Activated T-helper 1 cell treated with anti-CD3 and anti-CD28 coated beads, Interleukin-12 subunit alpha, Interleukin-12 subunit beta, Interleukin-2, Interleukin-4 antibody, amounts not matched to agents 30 ng/mL and 10 ng/mL and 1 ng/mL, durations not matched to agents 14 hours and 24 hours and 36 hours (primary cell): ENCODE measurements around the gene DNAJC28. TPM values are rescaled to one million over a fixed set of nuclear protein-coding genes. Genes with fewer than 3 reads are reported as not detected.
"Not testable (repeated sequence)": the region's sequence is repeated elsewhere in the genome, so short reads cannot be mapped to it uniquely, and the experiment has no call there.

Source experiments
- DNase-seq: peaks from one replicate; pipeline ENCODE4 v3.0.0; 2021; ENCODE audit warnings: low spot score
- H3K27ac Mint-ChIP-seq: one replicate; pipeline ENCODE4 v1.8.0; 2021; ENCODE audit warnings: mild to moderate bottlenecking, mixed read lengths
- H3K27me3 Mint-ChIP-seq: one replicate; pipeline ENCODE4 v1.8.0; 2022; ENCODE audit warnings: mild to moderate bottlenecking, moderate library complexity, mixed read lengths; ENCODE audit not compliant: insufficient read depth
- H3K36me3 Mint-ChIP-seq: one replicate; pipeline ENCODE4 v1.8.0; 2021; ENCODE audit warnings: low read depth, mixed read lengths
- H3K4me1 Mint-ChIP-seq: one replicate; pipeline ENCODE4 v1.8.0; 2021; ENCODE audit warnings: low read depth, mixed read lengths
- H3K4me3 Mint-ChIP-seq: one replicate; pipeline ENCODE4 v1.8.0; 2021; ENCODE audit warnings: mild to moderate bottlenecking, moderate library complexity, mixed read lengths
- H3K9me3 Mint-ChIP-seq: one replicate; pipeline ENCODE4 v1.8.0; 2021; ENCODE audit warnings: mixed read lengths
- intact Hi-C: fragments of 100-400 bp; cut with micrococcal nuclease; formaldehyde crosslinking; loops from one replicate; pipeline ENCODE4 v1.15.1; 2024
- total RNA-seq: library from RNA; stranded (reverse); gene quantifications from 2 replicates; pipeline ENCODE4 v1.2.3, GENCODE V29; 2022

The DNAJC28 gene
- total RNA-seq, 1 donor from 2014 or later, result 0.18 TPM

- H3K36me3 Mint-ChIP-seq, result peaks cover 62% of the 10 kb centered on the region
- DNase-seq, intact Hi-C loops, H3K27ac Mint-ChIP-seq, H3K9me3 Mint-ChIP-seq, H3K4me3 Mint-ChIP-seq, H3K27me3 Mint-ChIP-seq, H3K4me1 Mint-ChIP-seq: not testable (repeated sequence)
Measured at GRCh38 chr21:33507003-33507402, 15.5 kb upstream of the DNAJC28 start.

- no peaks in the 10 kb centered on the region for H3K27me3 Mint-ChIP-seq
- peaks cover 54% of the 10 kb centered on the region for H3K36me3 Mint-ChIP-seq
- no peaks in the 10 kb centered on the region for H3K9me3 Mint-ChIP-seq
- no peak overlapping the region for H3K4me3 Mint-ChIP-seq
- no peaks in the 10 kb centered on the region for H3K4me1 Mint-ChIP-seq
- DNase-seq, result no peak
- no peak overlapping the region for H3K27ac Mint-ChIP-seq
- intact Hi-C loops, result no loop called here
Measured at GRCh38 chr21:33505833-33506232, 14.3 kb upstream of the DNAJC28 start.

GRCh38 chr21:33496345-33496744 is 4.8 kb upstream of the DNAJC28 start:
- Mint-ChIP-seq H3K27ac (no peak overlapping the region), H3K4me1 (peaks cover 5% of the 10 kb centered on the region), H3K9me3 (no peaks in the 10 kb centered on the region), H3K36me3 (no peaks in the 10 kb centered on the region), H3K4me3 (no peak overlapping the region), H3K27me3 (peaks cover 8% of the 10 kb centered on the region)
- intact Hi-C loops, result no loop called here
- no peak for DNase-seq

DNA sequence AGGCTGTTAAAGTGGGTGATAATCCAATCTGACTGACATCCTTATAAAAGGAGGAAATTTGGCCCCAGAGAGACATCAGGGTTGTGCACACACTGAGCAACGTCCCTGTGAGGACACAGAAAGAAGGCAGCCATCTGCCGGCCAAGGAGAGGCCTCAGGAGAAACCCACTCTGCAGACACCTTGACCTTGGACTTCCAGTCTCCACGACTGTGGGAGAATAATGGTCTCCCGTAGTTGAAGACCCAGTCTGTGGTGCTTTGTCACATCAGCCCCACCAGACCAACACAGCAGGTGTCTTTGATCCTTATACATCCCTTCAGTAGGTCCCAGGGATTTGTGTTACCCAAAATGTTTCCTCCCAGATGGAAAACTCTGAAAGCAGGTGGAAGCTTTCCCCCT is 4.2 kb upstream of the DNAJC28 start:
- Mint-ChIP-seq H3K36me3 (no peaks in the 10 kb centered on the region), H3K4me3 (no peak overlapping the region), H3K9me3 (no peaks in the 10 kb centered on the region), H3K27ac (no peak overlapping the region), H3K4me1 (peaks cover 9% of the 10 kb centered on the region), H3K27me3 (peaks cover 8% of the 10 kb centered on the region)
- intact Hi-C loops, result no loop called here
- no peak for DNase-seq

DNA sequence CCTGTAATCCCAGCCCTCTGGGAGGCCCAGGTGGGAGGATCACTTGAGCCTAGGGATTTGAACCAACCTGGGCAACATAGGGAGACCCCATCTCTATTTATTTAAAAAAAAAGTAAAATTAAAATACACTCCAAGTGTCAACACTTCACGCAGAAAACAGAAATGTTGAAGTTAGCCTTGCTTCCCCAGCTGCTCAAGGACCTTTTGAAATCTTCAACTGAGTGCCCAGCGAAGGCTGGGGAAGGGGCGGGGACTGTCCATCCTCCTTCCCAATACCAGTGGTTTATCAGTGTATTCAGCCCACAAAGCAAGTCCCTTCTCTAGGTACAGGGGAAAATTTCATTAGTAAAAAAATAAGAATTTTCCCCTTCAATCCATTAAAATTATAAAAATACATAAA is 2.2 kb upstream of the DNAJC28 start:
- Mint-ChIP-seq H3K27ac (no peak overlapping the region), H3K4me3 (peak overlapping the region; percentile 49), H3K9me3 (no peaks in the 10 kb centered on the region), H3K4me1 (peaks cover 11% of the 10 kb centered on the region), H3K36me3 (no peaks in the 10 kb centered on the region), H3K27me3 (peaks cover 8% of the 10 kb centered on the region)
- intact Hi-C loops, result no loop called here
- DNase-seq, result no peak

DNA sequence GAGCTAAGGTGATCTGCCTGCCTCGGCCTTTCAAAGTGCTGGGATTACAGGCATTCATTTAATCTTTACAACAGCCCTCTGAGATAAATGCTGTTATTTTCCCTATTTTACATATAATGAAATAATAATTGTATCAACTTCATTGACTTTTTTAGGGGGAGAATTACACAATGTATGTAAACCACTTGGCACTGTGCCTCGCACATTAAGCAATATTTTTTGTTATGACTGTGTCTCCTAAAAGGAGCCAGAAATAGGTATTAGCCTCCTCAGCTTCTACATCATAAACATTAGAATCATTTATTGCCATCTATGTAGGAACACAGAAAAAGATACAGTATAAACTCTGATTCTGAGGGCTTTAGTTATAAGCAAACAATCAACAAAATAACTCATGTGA is 1.1 kb upstream of the DNAJC28 start:
- peak overlapping the region; percentile 53 for H3K4me3 Mint-ChIP-seq

GRCh38 chr21:33490991-33491372 is 534 bp downstream of the DNAJC28 start:
- H3K27ac Mint-ChIP-seq, result peak overlapping the region; percentile 74

More for the DNA sequence above, 1.1 kb upstream of the DNAJC28 start:
- Mint-ChIP-seq H3K36me3 (no peaks in the 10 kb centered on the region), H3K27ac (no peak overlapping the region), H3K4me1 (peaks cover 11% of the 10 kb centered on the region), H3K9me3 (no peaks in the 10 kb centered on the region), H3K27me3 (peaks cover 12% of the 10 kb centered on the region)
- DNase-seq, result no peak
- intact Hi-C loops, result no loop called here

DNA sequence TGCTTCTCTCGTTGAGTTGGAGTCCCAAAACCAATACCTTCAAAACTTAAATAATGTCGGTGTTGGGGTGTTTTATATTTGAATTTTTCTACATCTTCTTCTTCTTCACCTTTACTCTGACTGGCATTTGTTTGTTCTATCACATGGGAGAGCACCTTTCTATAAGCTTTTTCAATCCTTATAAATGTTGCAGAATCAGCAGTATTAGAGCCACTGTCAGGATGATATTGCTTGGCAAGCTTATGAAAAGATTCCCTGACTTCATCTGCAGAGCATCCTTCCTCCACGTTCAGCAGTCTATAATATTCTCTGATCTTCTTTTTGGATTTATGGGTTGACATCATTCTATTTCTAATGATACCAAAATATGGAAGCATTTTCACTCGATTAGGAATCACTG is 2.6 kb downstream of the DNAJC28 start:
- intact Hi-C loops, result no loop called here
- DNase-seq, result no peak
- Mint-ChIP-seq H3K27me3 (peaks cover 6% of the 10 kb centered on the region), H3K4me1 (peaks cover 11% of the 10 kb centered on the region), H3K27ac (no peak overlapping the region), H3K4me3 (no peak overlapping the region), H3K9me3 (no peaks in the 10 kb centered on the region), H3K36me3 (no peaks in the 10 kb centered on the region)

More at GRCh38 chr21:33490991-33491372, 534 bp downstream of the DNAJC28 start:
- H3K4me1 Mint-ChIP-seq, result peaks cover 11% of the 10 kb centered on the region
- H3K9me3 Mint-ChIP-seq, result no peaks in the 10 kb centered on the region
- peak overlapping the region; percentile 84 for H3K4me3 Mint-ChIP-seq
- no peak for DNase-seq
- H3K27me3 Mint-ChIP-seq, result peaks cover 12% of the 10 kb centered on the region
- no peaks in the 10 kb centered on the region for H3K36me3 Mint-ChIP-seq
- intact Hi-C loops, result loop anchor here (1.0 kb wide), 5 partner anchors 11 to 150 kb away; partner anchors contain the start of genes CRYZL1, DONSON and GART

DNA sequence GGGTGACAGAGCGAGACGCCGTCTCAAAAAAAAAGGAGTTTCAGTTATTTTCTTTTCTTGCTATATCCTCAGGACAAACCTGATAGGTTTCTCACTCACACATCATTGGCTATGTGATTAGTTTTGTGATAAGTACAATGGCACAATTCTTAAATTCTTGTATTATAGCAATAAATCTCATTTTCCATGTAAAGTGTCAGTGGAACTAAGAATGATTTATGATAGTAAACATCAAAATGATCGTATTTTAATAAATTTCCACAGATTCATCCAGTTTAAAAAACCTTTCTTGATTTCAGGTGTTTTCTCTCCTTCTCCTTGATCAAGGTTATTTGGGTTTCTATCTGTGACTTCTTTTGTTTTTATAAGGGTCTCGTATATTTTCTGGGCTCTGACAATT is 3.5 kb downstream of the DNAJC28 start:
- DNase-seq, result no peak
- Mint-ChIP-seq H3K36me3 (no peaks in the 10 kb centered on the region), H3K27me3 (peaks cover 7% of the 10 kb centered on the region), H3K9me3 (no peaks in the 10 kb centered on the region), H3K27ac (no peak overlapping the region), H3K4me3 (no peak overlapping the region), H3K4me1 (peaks cover 11% of the 10 kb centered on the region)
- intact Hi-C loops, result no loop called here

GRCh38 chr21:33481314-33481943 is 10.1 kb downstream of the DNAJC28 start:
- H3K27ac Mint-ChIP-seq, result no peak overlapping the region
- no peaks in the 10 kb centered on the region for H3K36me3 Mint-ChIP-seq
- peak overlapping the region; percentile 88 for H3K4me3 Mint-ChIP-seq
- peaks cover 23% of the 10 kb centered on the region for H3K4me1 Mint-ChIP-seq
- H3K27me3 Mint-ChIP-seq, result peaks cover 6% of the 10 kb centered on the region
- intact Hi-C loops, result loop anchor here (2.0 kb wide), 1 partner anchor 33 kb away; no protein-coding TSS in a partner anchor
- no peak for DNase-seq
- H3K9me3 Mint-ChIP-seq, result no peaks in the 10 kb centered on the region

DNA sequence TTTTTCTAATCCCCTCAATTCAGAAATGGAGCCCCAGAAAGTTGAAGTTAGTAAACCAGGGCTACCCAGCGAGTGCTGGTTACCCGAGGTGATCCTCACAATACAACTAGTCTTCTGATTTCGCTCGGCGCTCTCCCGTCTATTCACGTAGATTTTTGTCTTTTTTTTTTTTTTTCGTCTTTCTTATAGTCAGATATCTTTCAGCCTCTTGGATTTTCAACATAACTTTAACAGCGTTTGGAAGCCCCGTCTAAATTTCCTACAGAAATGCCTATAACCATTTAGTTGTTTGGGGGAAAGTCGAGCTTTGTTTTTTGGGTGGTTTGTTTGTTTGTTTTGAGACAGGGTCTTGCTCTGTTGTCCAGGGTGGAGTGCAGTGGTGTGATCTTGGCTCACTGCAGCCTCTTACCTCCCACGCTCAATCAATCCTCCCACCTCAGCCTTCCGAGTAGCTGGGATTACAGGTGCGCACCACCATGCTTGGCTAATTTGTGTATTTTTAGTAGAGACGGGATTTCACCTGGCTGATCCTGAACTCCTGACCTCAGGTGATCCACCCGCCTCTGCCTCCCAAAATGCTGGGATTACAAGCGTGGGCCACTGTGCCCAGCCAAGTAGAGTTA is 10.9 kb downstream of the DNAJC28 start:
- H3K9me3 Mint-ChIP-seq, result no peaks in the 10 kb centered on the region
- intact Hi-C loops, result loop anchor here (1.0 to 2.0 kb wide), 5 partner anchors 11 to 708 kb away; partner anchors contain the start of genes DNAJC28 and GART
- peak overlapping the region; percentile 88 for H3K4me3 Mint-ChIP-seq
- H3K27ac Mint-ChIP-seq, result peak overlapping the region; percentile 83
- H3K4me1 Mint-ChIP-seq, result peaks cover 23% of the 10 kb centered on the region
- no peak for DNase-seq
- H3K36me3 Mint-ChIP-seq, result no peaks in the 10 kb centered on the region
- H3K27me3 Mint-ChIP-seq, result peaks cover 6% of the 10 kb centered on the region

- Mint-ChIP-seq H3K4me3 (peak within 1 kb of the TSS; percentile 88), H3K27ac (peak within 1 kb of the TSS; percentile 84), H3K4me1 (peaks cover 23% of the 10 kb centered on the region), H3K27me3 (peaks cover 6% of the 10 kb centered on the region), H3K36me3 (no peaks in the 10 kb centered on the region), H3K9me3 (no peaks in the 10 kb centered on the region)
- peak; percentile 93 for DNase-seq
- intact Hi-C loops, result loop anchor here (1.0 to 2.0 kb wide), 9 partner anchors 11 to 752 kb away; partner anchors contain the start of genes DNAJC28, DONSON, GART and ITSN1
Measured at GRCh38 chr21:33479679-33480480, 11.6 kb downstream of the DNAJC28 start, which contains the start of gene TMEM50B. TMEM50B (minus strand) TSS chr21:33479974; CDS start chr21:33468885, 11,089 bp downstream.
